Body of pancreas (tissue), 4 donors: ENCODE measurements around the gene C3orf62. TPM values are rescaled to one million over a fixed set of nuclear protein-coding genes. Genes with fewer than 3 reads are reported as not detected.
"Not testable (repeated sequence)": the region's sequence is repeated elsewhere in the genome, so short reads cannot be mapped to it uniquely, and the experiment has no call there.

Experiments used
- ATAC-seq: fragments of 150-250 bp; one replicate; pipeline ENCODE4 v1.9.1; 2016
- DNase-seq, 4 donors: peaks; one replicate each; pipeline ENCODE4 v3.0.0-alpha.2; 2019
- H3K27ac ChIP-seq, 4 donors: fragments of 200-600 bp; sonication (generic); 1 replicate in 3 of 4; 2 replicates in 1 of 4; pipeline versions ENCODE4 v1.5.1 to v1.6.1; 2016 to 2019; ENCODE audit warnings: mild to moderate bottlenecking in 1 of 4, mixed read lengths in 1 of 4, moderate library complexity in 1 of 4
- H3K27me3 ChIP-seq, 2 donors: fragments of 200-600 bp; sonication (generic); one replicate each; pipeline ENCODE4 v1.6.0; 2016; ENCODE audit warnings: mild to moderate bottlenecking in 1 of 2
- H3K36me3 ChIP-seq, 2 donors: fragments of 200-600 bp; sonication (generic); replicated peaks in 1 of 2; 2 replicates each; pipeline ENCODE4 v1.5.1; 2016; ENCODE audit warnings: low read depth in 2 of 2; ENCODE audit not compliant: insufficient read depth in 1 of 2
- H3K4me1 ChIP-seq: fragments of 200-600 bp; sonication (generic); one replicate; pipeline ENCODE4 v1.6.0; 2016
- H3K4me3 ChIP-seq, 2 donors: fragments of 200-600 bp; sonication (generic); 1 replicate in 1 of 2; 2 replicates in 1 of 2; pipeline ENCODE4 v1.5.1; 2016 to 2019
- H3K9me3 ChIP-seq, 3 donors: fragments of 200-600 bp; sonication (generic); 1 replicate in 2 of 3; 2 replicates in 1 of 3; pipeline ENCODE4 v1.5.1; 2016
- POLR2A ChIP-seq, 3 donors: fragments of 450-650 bp; IDR thresholded peaks; one replicate each; pipeline ENCODE4 v1.6.1; 2016; ENCODE audit warnings: antibody characterized with exemption in 3 of 3, mild to moderate bottlenecking in 2 of 3
- WGBS, 2 donors: methylation state at CpG; one replicate each; pipeline ENCODE4 v1.1.5; 2017; 5-methylcytosine and 5-hydroxymethylcytosine counted together
- intact Hi-C: fragments of 100-400 bp; cut with DNase I; formaldehyde crosslinking; loops from one replicate; pipeline ENCODE4 v1.15.1; 2023
- total RNA-seq, 2 donors: library from RNA; depleted of rRNA; stranded (reverse); fragments of >200 nt; gene quantifications; one replicate each; pipeline ENCODE4 v1.1.0, GENCODE V29; 2016
- TF ChIP-seq, protein P1 (sequence below), 7 experiments: fragments of 450-650 bp in 4 of 7; fragments of 200-600 bp in 3 of 7; sonication (generic) in 3 of 7; IDR thresholded peaks; one replicate each; pipeline ENCODE4 v1.5.1; 2016 to 2019; ENCODE audit warnings: antibody characterized with exemption in 7 of 7

Gene C3orf62
- total RNA-seq, 2 donors from 2014 or later = 4.9 TPM

DNA sequence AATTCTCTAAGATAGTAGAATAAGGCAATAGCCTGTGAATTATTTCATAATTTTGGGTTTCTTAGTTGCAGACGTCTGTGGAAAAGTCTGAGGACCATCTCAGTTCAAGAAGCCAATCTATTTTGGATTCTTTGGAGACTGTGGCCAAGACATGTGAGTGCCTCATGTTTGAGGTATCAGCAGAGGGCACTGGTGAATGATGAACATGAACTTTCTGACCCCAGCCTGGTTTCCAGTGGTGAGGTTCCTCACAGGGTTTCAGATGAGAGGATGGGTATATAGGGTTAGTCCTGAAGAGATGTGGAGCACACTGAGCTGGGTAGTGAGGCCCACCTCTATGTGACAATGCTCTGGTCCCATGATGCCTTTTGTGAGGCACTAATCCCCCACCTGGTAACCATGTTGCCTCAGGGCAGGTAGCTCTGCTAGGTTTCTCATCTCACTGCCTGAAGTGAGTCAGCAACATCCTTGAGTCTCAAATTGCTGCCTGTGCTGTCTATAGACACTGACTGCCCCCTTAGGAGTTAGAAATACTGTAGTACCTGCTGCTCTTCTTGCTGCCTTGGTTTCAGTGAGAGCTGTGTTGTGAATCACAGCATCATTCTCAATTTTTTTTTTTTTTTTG is 32.3 kb downstream of the C3orf62 start:
- Histone ChIP-seq H3K9me3 (no peaks in the 10 kb centered on the region), H3K4me3 (no peak overlapping the region), H3K36me3 (no peaks in the 10 kb centered on the region), H3K4me1 (no peaks in the 10 kb centered on the region), H3K27me3 (no peaks in the 10 kb centered on the region), H3K27ac (no peak overlapping the region)
- TF ChIP-seq, protein P1, sequence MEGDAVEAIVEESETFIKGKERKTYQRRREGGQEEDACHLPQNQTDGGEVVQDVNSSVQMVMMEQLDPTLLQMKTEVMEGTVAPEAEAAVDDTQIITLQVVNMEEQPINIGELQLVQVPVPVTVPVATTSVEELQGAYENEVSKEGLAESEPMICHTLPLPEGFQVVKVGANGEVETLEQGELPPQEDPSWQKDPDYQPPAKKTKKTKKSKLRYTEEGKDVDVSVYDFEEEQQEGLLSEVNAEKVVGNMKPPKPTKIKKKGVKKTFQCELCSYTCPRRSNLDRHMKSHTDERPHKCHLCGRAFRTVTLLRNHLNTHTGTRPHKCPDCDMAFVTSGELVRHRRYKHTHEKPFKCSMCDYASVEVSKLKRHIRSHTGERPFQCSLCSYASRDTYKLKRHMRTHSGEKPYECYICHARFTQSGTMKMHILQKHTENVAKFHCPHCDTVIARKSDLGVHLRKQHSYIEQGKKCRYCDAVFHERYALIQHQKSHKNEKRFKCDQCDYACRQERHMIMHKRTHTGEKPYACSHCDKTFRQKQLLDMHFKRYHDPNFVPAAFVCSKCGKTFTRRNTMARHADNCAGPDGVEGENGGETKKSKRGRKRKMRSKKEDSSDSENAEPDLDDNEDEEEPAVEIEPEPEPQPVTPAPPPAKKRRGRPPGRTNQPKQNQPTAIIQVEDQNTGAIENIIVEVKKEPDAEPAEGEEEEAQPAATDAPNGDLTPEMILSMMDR (IDR thresholded peaks at IDR 0.05) = no peak
- no peak for TF ChIP-seq POLR2A (IDR thresholded peaks at IDR 0.05)
- DNase-seq (peak in 1 of 4 donors; percentile 41), ATAC-seq (no peak)
- 10 to 47% methylated on average over 1 of the region's 1 CpG for WGBS, 2 donors
- intact Hi-C loops = no loop called here

- DNase-seq, H3K9me3 ChIP-seq, intact Hi-C loops, H3K4me3 ChIP-seq, H3K4me1 ChIP-seq, H3K27ac ChIP-seq, H3K27me3 ChIP-seq, H3K36me3 ChIP-seq, ATAC-seq: not testable (repeated sequence)
- WGBS, 2 donors = 91 to 92% methylated on average over 11 of the region's 11 CpGs
These were observed 36.9 kb downstream of the C3orf62 start for GRCh38 chr3:49240091-49240490.

DNA sequence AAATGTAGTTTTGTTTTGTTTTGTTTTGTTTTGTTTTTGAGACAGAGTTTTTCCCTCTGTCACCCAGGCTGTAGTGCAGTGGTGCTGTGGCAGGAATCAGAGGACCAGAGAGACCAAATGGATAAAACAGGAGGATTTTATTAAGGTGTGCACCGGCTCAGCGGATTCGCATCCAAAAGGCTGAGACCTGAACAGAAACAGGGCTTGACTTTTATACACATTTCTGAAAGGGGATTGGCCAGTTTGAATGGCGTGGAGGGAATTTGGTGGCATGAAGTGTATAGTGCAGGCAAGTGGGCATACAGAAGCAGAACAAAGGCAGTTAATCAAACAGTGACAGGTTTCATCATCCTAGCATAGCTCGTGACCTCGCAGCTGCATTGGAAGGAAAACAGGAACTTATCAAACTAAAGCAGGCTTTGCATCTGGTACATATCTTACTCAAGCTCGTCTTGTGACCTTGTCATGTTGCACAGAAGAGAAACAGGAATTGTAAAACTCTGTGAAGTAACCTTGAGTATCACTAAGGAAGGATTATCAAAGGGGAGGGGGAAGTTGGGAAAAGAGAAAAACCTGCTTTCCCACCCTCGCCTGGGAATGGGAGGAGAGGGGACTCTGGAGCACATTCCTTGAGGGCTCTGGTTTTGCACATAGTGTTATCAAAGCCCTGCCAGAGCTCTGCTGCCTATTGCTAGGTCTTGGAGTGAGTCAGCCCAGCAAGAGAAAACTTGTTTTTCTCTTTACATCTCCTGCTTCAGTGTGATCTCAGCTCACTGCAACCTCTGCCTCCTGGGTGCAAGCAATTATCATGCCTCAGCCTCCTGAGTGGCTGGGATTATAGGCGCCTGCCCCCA is 38.5 kb downstream of the C3orf62 start:
- Histone ChIP-seq H3K27ac (peak overlapping the region in 3 of 4 donors; percentile 18 to 74 (median 50)), H3K4me3 (no peak overlapping the region), H3K4me1 (no peaks in the 10 kb centered on the region), H3K27me3 (no peaks in the 10 kb centered on the region), H3K9me3 (no peaks in the 10 kb centered on the region), H3K36me3 (no peaks in the 10 kb centered on the region)
- no peak for TF ChIP-seq POLR2A (IDR thresholded peaks at IDR 0.05)
- TF ChIP-seq, protein P1 (IDR thresholded peaks at IDR 0.05) = no peak
- intact Hi-C loops = no loop called here
- WGBS, 2 donors = 43 to 52% methylated on average over 9 of the region's 9 CpGs
- DNase-seq (peak in 3 of 4 donors; percentile 20 to 75 (median 54)), ATAC-seq (peak; percentile 47)

GRCh38 chr3:49237344-49237743 is 39.7 kb downstream of the C3orf62 start:
- H3K27ac ChIP-seq = no peak overlapping the region
- H3K4me3 ChIP-seq = no peak overlapping the region
- no peaks in the 10 kb centered on the region for H3K27me3 ChIP-seq
- no peak for ATAC-seq
- 82 to 89% methylated on average over 3 of the region's 3 CpGs for WGBS, 2 donors
- no peaks in the 10 kb centered on the region for H3K36me3 ChIP-seq
- TF ChIP-seq, protein P1 (IDR thresholded peaks at IDR 0.05) = no peak
- TF ChIP-seq POLR2A (IDR thresholded peaks at IDR 0.05) = no peak
- intact Hi-C loops = no loop called here
- no peak for DNase-seq
- H3K4me1 ChIP-seq = no peaks in the 10 kb centered on the region
- no peaks in the 10 kb centered on the region for H3K9me3 ChIP-seq

DNA sequence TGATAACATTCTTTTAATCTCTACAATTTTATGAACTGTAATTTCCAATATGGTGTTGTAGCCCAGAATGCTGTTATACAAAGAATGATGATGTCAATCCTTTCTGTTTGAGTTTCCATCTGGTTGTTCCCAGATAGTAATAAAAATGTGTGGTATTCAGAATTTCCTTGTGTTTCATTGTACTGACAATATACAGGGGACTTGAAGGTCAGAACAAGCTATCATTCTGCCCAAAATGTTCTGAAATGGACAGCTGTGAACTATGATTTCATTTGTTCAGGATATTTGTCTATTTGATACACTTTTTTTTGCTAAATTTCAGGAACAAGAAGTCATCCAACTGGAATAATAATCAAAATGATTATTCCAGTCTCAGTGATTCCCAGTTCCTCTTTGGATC is 40.8 kb downstream of the C3orf62 start:
- Histone ChIP-seq H3K4me3 (no peak overlapping the region), H3K4me1 (no peaks in the 10 kb centered on the region), H3K9me3 (peaks cover 0 to 4% (median 0%) of the 10 kb centered on the region in 3 donors), H3K36me3 (no peaks in the 10 kb centered on the region), H3K27me3 (no peaks in the 10 kb centered on the region), H3K27ac (no peak overlapping the region)
- ATAC-seq (no peak), DNase-seq (no peak)
- intact Hi-C loops = no loop called here
- TF ChIP-seq POLR2A (IDR thresholded peaks at IDR 0.05) = no peak
- TF ChIP-seq, protein P1 (IDR thresholded peaks at IDR 0.05) = no peak

- H3K27ac ChIP-seq, H3K27me3 ChIP-seq, H3K4me3 ChIP-seq, H3K4me1 ChIP-seq, DNase-seq, intact Hi-C loops, ATAC-seq, H3K36me3 ChIP-seq: not testable (repeated sequence)
- 85 to 87% methylated on average over 5 of the region's 5 CpGs for WGBS, 2 donors
- peaks cover 0 to 24% (median 0%) of the 10 kb centered on the region in 3 donors for H3K9me3 ChIP-seq
These were observed 48.2 kb downstream of the C3orf62 start for GRCh38 chr3:49228817-49229216.
